Neural progenitor cell (in vitro differentiated cells): ENCODE results near the gene CCDC136.

ENCODE experiments used
- EZH2 ChIP-seq: fragments of 200-600 bp; sonication (generic); IDR thresholded peaks from 2 replicates; pipeline ENCODE4 v1.6.1; 2017; ENCODE audit warnings: antibody characterized with exemption, mild to moderate bottlenecking, moderate library complexity
- EZH2phosphoT487 ChIP-seq: fragments of 200-600 bp; sonication (generic); IDR thresholded peaks from 2 replicates; pipeline ENCODE4 v1.6.1; 2017; ENCODE audit warnings: antibody characterized with exemption
- TF ChIP-seq, protein P1 (sequence below): fragments of 200-600 bp; sonication (generic); IDR thresholded peaks from 2 replicates; pipeline ENCODE4 v1.5.1; 2017; ENCODE audit warnings: antibody characterized with exemption, mild to moderate bottlenecking

DNA sequence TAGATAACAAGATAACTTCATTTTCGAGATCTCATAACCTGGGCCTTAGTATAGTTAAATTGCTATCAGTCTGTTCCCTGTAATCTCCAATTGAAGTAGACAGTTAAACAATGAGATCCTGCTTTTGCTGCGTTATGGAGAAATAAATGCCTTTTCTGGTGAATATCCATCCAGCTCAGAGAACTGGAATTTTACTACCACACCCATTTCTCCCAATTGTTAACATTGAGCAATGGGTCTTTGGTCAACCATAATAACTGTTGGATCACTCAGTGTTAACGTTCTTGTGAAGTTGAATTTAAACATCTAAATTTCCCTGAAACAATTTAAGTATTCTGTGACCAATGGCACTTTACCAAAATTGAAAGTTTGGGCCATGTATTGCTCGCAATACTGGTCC is 49.6 kb upstream of the CCDC136 start:
- TF ChIP-seq, protein P1, sequence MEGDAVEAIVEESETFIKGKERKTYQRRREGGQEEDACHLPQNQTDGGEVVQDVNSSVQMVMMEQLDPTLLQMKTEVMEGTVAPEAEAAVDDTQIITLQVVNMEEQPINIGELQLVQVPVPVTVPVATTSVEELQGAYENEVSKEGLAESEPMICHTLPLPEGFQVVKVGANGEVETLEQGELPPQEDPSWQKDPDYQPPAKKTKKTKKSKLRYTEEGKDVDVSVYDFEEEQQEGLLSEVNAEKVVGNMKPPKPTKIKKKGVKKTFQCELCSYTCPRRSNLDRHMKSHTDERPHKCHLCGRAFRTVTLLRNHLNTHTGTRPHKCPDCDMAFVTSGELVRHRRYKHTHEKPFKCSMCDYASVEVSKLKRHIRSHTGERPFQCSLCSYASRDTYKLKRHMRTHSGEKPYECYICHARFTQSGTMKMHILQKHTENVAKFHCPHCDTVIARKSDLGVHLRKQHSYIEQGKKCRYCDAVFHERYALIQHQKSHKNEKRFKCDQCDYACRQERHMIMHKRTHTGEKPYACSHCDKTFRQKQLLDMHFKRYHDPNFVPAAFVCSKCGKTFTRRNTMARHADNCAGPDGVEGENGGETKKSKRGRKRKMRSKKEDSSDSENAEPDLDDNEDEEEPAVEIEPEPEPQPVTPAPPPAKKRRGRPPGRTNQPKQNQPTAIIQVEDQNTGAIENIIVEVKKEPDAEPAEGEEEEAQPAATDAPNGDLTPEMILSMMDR = no peak
- no peak for TF ChIP-seq EZH2
- no peak for TF ChIP-seq EZH2phosphoT487
